ENCODE measurements around the gene FKBP5. TPM values are rescaled to one million over a fixed set of nuclear protein-coding genes. Genes with fewer than 3 reads are reported as not detected.

Gene FKBP5
- total and polyA plus RNA-seq, 2 donors (not counting 1 experiment from before 2014, with no cell fraction given): 10.9 to 16.3 TPM

- Histone ChIP-seq H3K9me3 (ENCODE audit: control insufficient read depth, insufficient read depth, low read depth, low read length) (no peaks in the 10 kb centered on the region), H3K9ac (ENCODE audit: insufficient read depth, low read length) (no peak overlapping the region), H3K79me2 (ENCODE audit: control insufficient read depth, insufficient read depth, low read length) (no peaks in the 10 kb centered on the region), H3K4me3 (replicated peaks in 1 of 4; ENCODE audit: control extremely low read depth in 1 of 4, insufficient read depth in 1 of 4, low read depth in 3 of 4, low read length in 4 of 4) (no peak overlapping the region), H3K27me3 (ENCODE audit: control insufficient read depth, insufficient read depth, low read length) (no peaks in the 10 kb centered on the region), H3K4me2 (ENCODE audit: extremely low read depth, insufficient read depth, low read length) (no peak overlapping the region), H3K27ac (ENCODE audit: insufficient read depth, low read length) (no peak overlapping the region), H4K20me1 (ENCODE audit: control insufficient read depth, extremely low read depth, insufficient read depth, low read length) (no peaks in the 10 kb centered on the region), H3K36me3 (ENCODE audit: control insufficient read depth, insufficient read depth, low read length) (no peaks in the 10 kb centered on the region), H3K4me1 (ENCODE audit: control insufficient read depth, extremely low read depth, insufficient read depth, low read length) (no peaks in the 10 kb centered on the region), H2AFZ (ENCODE audit: low read length) (no peak overlapping the region)
- no peak for DNase-seq (ENCODE audit: low read depth in 2 of 2)
- TF ChIP-seq EZH2 (IDR thresholded peaks at IDR 0.05; ENCODE audit: low read length, missing control alignments) (no peak), CTCF (conservative IDR thresholded peaks at IDR 0.05 in 1 of 2, IDR thresholded peaks at IDR 0.05 in 1 of 2; ENCODE audit: low read depth in 1 of 2, low read length in 2 of 2) (no peak)
These were observed 138.3 kb downstream of the FKBP5 start for GRCh38 chr6:35550437-35550836.

- H3K27ac ChIP-seq (ENCODE audit: insufficient read depth, low read length): no peak overlapping the region
- H2AFZ ChIP-seq (ENCODE audit: low read length): peak overlapping the region; percentile 51
- no peaks in the 10 kb centered on the region for H3K79me2 ChIP-seq (ENCODE audit: control insufficient read depth, insufficient read depth, low read length)
- no peaks in the 10 kb centered on the region for H4K20me1 ChIP-seq (ENCODE audit: control insufficient read depth, extremely low read depth, insufficient read depth, low read length)
- no peaks in the 10 kb centered on the region for H3K9me3 ChIP-seq (ENCODE audit: control insufficient read depth, insufficient read depth, low read depth, low read length)
- H3K27me3 ChIP-seq (ENCODE audit: control insufficient read depth, insufficient read depth, low read length): no peaks in the 10 kb centered on the region
- no peak overlapping the region for H3K4me2 ChIP-seq (ENCODE audit: extremely low read depth, insufficient read depth, low read length)
- H3K4me3 ChIP-seq (replicated peaks in 1 of 4; ENCODE audit: control extremely low read depth in 1 of 4, insufficient read depth in 1 of 4, low read depth in 3 of 4, low read length in 4 of 4): no peak overlapping the region
- no peaks in the 10 kb centered on the region for H3K36me3 ChIP-seq (ENCODE audit: control insufficient read depth, insufficient read depth, low read length)
- H3K4me1 ChIP-seq (ENCODE audit: control insufficient read depth, extremely low read depth, insufficient read depth, low read length): no peaks in the 10 kb centered on the region
- H3K9ac ChIP-seq (ENCODE audit: insufficient read depth, low read length): no peak overlapping the region
- TF ChIP-seq CTCF (conservative IDR thresholded peaks at IDR 0.05 in 1 of 2, IDR thresholded peaks at IDR 0.05 in 1 of 2; ENCODE audit: low read depth in 1 of 2, low read length in 2 of 2) (no peak), EZH2 (IDR thresholded peaks at IDR 0.05; ENCODE audit: low read length, missing control alignments) (no peak)
- no peak for DNase-seq (ENCODE audit: low read depth in 2 of 2)
These were observed 141.0 kb downstream of the FKBP5 start for GRCh38 chr6:35547676-35548075.

- DNase-seq (ENCODE audit: low read depth in 2 of 2): no peak
- Histone ChIP-seq H4K20me1 (ENCODE audit: control insufficient read depth, extremely low read depth, insufficient read depth, low read length) (no peaks in the 10 kb centered on the region), H3K9me3 (ENCODE audit: control insufficient read depth, insufficient read depth, low read depth, low read length) (no peaks in the 10 kb centered on the region), H3K4me3 (replicated peaks in 1 of 4; ENCODE audit: control extremely low read depth in 1 of 4, insufficient read depth in 1 of 4, low read depth in 3 of 4, low read length in 4 of 4) (no peak overlapping the region), H3K27ac (ENCODE audit: insufficient read depth, low read length) (no peak overlapping the region), H3K4me1 (ENCODE audit: control insufficient read depth, extremely low read depth, insufficient read depth, low read length) (no peaks in the 10 kb centered on the region), H3K36me3 (ENCODE audit: control insufficient read depth, insufficient read depth, low read length) (no peaks in the 10 kb centered on the region), H2AFZ (ENCODE audit: low read length) (no peak overlapping the region), H3K79me2 (ENCODE audit: control insufficient read depth, insufficient read depth, low read length) (no peaks in the 10 kb centered on the region), H3K9ac (ENCODE audit: insufficient read depth, low read length) (no peak overlapping the region), H3K27me3 (ENCODE audit: control insufficient read depth, insufficient read depth, low read length) (no peaks in the 10 kb centered on the region), H3K4me2 (ENCODE audit: extremely low read depth, insufficient read depth, low read length) (no peak overlapping the region)
- TF ChIP-seq EZH2 (IDR thresholded peaks at IDR 0.05; ENCODE audit: low read length, missing control alignments): no peak
- TF ChIP-seq CTCF (conservative IDR thresholded peaks at IDR 0.05 in 1 of 2, IDR thresholded peaks at IDR 0.05 in 1 of 2; ENCODE audit: low read depth in 1 of 2, low read length in 2 of 2): no peak
These were observed 143.8 kb downstream of the FKBP5 start for GRCh38 chr6:35544769-35545361.

All from fibroblast of lung (primary cell).